ENCODE data around the gene AMZ1. TPM values are rescaled to one million over a fixed set of nuclear protein-coding genes. Genes with fewer than 3 reads are reported as not detected.

Gene AMZ1
- total RNA-seq, 1 donor from 2014 or later: 0.11 TPM

DNA sequence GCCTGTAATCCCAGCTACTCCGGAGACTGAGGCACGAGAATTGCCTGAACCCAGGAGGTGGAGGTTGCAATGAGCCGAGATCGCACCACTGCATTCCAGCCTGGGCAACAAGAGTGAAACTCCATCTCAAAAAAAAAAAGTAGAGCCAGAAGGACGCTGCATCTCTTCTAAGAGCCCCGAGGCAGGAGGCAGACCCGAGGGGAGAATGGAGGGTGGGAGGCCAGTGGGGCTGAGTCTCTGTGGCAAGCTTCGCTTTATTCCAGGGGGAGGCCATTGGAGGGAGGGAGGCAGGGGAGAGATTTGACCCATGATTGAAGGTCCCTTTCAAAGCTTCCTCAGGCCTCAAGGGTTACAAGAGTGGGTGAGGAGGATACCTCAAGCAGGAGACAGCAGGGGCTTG is 37.6 kb upstream of the AMZ1 start:
- DNase-seq (ENCODE audit: low read depth): no peak

DNA sequence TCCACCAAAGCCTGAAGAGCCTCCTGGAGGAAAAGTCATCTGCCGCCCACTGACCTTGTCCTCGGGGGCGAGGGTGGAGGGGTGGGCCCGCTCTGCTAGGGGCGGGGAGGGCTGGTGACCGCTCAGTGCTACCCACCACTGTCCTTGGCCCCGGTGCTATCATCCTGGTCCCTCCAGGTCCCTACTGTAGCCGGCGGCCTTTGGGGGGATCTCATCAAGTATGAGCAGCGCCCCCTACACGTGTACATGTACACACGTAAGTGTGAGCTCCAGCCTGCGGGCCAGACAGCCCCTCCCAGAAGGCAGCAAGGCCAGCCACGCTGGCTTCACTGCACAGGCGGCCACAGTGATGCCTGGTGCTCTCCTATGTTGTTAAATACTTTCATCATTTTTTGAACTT is 36.7 kb upstream of the AMZ1 start:
- DNase-seq (ENCODE audit: low read depth): no peak

DNA sequence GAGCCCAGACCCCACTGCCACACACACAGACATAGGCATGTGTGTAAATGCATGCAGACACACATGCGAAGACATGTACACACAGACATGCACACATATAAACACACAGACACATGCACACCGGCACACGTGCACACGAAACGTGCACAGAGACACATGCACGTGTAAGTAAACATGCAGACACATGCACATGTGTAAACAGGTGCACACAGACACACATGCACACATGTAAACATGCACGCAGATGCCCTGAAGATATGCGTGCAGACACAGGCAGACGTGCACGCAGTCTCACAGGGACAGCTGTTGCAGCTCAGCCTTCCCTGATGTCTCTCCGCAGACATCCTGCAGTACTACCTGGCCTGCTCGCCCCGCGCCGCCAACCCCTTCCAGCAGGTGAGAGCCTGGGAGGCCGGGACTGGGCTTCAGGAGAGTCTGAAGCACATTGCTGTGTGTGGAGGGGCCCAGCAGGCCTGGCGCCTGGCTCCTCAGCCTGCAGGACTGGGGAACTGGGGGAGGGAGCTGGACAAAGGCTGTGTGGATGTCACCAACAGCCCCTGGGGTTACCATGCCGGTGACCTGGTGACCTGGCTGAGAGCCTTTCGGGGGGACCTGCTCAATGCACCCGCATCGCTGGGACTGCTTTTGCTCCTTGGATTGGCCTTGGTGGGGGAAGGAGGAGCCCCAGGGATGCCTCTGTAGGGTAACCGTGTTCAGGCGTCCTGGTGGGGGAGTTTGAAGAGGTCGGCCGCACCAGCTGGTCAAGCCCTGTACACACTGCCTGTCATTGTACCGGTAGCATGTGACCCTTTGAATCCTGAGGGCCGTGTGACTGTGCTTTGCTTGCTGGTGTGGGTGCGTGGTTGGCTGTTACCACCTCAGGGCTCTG is 35.9 kb upstream of the AMZ1 start:
- peak; percentile 84 for DNase-seq (ENCODE audit: low read depth)

DNA sequence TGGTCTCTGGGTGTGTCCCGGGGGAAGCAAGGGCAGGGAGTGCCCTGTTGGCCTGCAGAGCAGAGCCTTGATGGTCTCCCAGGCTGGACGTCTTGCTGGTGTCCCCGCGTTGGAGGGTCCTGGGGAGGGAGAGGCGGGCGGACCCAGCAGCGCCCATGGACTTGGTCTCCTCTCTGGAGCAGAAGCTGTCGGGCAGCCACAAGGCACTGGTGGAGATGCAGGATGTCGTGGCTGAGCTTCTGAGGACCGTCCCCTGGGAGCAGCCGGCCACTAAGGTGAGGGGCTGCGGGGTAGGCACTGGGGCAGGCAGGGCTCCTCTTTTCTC is 35.3 kb upstream of the AMZ1 start:
- no peak for DNase-seq (ENCODE audit: low read depth)

DNA sequence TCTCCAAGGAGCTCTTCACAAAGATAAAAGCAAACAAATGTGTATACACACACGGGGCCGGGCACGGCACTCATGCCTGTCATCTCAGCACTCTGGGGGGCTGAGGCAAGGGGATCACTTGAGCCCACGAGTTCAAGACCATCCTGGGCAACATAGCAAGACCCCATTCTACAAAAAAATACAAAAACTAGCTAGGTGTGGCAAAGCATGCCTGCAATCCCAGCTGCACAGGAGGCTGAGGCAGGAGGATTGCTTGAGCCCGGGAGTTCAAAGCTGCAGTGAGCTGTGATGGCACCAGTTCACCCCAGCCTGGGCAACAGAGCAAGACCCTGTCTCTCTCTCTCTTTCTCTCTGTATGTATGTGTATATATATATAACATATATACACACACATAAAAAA is 33.9 kb upstream of the AMZ1 start:
- DNase-seq (ENCODE audit: low read depth): no peak

DNA sequence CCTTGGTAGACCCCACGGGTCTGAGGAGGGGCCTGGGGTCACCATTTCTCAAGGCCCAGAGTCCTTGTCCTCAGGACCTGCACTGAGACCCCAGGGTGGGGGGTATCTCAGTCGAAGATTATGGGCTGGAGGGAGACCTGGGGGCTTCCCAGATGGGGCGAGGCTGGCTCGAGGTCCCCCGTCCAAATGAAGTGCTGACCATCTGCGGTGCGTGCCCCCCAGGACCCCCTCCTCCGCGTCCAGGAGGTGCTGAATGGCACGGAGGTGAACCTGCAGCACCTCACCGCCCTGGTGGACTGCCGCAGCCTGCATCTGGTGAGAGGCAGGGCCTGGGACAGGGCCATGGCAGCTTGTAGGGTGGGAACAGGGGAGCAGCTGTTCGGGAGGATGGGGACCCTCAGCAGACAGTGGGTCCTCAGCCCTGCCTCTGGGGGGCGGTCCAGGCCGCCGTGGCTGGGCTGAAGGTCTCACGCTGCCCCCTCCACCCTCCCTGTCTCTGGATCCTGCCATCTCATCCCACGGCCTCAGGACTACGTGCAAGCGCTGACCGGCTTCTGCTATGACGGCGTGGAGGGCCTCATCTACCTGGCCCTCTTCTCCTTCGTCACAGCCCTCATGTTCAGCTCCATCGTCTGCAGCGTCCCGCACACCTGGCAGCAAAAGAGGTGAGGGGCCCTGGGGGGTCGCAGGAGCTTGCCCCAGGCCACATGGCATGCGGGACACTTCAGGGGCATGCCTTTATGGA is 32.0 kb upstream of the AMZ1 start:
- DNase-seq (ENCODE audit: low read depth): no peak

GRCh38 chr7:2657208-2657607 is 30.8 kb upstream of the AMZ1 start:
- no peak for DNase-seq (ENCODE audit: low read depth)

DNA sequence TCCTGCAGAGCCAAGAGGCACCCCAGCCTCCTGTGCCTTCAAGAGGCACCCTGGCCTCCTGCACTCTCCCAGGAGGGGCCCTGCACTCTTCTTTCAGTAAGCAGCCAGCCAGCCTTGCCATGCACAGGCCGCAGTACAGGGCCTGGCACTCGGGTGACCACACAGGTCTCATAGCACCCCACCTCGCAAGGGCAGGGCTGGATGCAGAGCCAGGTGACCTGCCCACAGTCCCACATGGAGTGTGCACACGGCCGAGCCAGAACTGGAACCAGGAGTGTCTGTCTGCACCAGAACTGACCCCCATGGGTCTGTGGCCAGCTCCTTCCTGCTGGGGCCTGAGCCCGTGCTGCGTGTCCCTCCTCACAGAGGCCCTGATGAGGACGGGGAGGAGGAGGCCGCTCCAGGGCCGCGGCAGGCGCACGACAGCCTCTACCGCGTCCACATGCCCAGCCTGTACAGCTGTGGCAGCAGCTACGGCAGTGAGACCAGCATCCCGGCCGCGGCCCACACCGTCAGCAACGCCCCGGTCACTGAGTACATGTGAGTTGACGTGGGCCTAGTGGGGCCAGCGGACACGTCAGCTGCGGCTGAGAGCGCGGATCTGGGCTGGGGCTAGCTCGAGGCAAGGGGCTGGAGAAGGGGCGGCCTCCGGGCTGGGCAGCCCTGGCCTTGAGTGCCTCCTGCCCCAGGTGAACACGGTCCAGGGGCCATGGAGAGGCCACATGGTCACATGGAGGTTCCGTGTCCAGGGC is 29.9 kb upstream of the AMZ1 start:
- DNase-seq (ENCODE audit: low read depth): no peak

DNA sequence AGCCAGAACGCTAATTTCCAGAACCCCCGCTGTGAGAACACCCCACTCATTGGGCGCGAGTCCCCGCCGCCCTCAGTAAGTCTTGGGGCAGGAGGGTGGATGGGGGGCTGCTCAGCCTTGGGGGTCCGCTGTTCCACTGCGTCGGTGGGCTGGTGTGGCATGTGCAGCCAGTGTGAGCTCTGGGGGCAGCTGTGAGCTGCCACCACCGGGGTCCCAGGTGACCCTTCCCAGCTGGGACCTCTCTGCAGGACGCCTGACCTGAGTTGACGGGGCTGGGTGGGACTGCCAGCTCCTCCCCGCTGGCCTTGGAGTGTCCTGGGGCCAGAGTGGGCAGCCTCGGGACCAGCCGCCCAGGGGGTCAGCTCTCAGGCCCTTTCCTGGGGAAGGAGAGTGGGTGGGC is 29.1 kb upstream of the AMZ1 start:
- DNase-seq (ENCODE audit: low read depth): no peak

- no peak for DNase-seq (ENCODE audit: low read depth)
Measured at GRCh38 chr7:2659556-2660358, 28.2 kb upstream of the AMZ1 start.

- DNase-seq (ENCODE audit: low read depth): no peak
Measured at GRCh38 chr7:2660359-2661095, 27.5 kb upstream of the AMZ1 start.

DNA sequence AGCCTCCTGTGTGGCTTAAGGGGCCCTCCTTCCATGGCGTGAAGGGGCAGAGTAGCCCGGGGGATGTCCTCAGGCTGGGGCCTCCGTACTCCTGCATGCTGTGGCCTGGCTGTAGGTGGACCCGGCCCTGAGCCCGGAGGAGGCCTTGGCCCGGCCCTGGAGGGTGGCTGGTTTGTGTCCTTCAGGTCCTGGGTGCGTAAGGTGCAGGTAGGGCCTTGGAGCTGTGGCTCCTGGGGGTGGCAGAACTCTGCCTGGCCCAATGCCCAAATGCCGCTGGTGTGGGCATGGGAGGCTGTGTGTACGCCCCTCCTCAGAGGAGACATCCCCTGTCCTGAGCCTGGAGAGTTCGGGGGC is 26.9 kb upstream of the AMZ1 start:
- DNase-seq (ENCODE audit: low read depth): no peak

DNA sequence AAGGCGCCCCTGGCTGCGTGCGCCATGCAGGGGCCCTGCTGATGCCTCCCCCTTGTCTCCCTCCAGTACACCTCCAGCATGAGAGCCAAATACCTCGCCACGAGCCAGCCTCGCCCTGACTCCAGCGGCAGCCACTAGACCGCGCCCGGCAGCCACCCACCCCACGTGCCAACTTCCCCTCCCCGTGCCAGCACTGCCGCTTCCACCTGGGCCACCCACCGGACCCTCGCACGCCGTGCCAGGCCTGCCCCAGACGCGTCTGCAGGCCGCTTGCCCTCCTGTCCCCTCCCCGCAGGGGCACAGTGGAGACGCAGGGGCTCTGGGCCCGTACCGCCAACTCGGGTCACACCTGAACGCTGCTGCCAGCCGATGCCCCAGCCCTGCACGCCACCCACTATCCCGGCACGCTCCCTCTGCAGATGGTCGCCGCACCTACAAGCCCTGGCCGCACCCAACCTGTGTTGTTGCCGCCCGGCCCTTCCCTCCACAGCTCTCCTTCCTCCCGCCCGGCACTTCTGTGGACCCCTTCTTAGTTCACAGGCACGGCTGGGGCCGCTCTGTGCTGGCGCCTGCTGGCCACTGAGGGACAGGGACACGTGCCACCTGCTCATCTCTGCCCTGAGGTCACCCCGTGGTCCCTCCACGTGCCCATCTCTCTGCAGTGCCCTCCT is 26.3 kb upstream of the AMZ1 start:
- DNase-seq (ENCODE audit: low read depth): no peak

DNA sequence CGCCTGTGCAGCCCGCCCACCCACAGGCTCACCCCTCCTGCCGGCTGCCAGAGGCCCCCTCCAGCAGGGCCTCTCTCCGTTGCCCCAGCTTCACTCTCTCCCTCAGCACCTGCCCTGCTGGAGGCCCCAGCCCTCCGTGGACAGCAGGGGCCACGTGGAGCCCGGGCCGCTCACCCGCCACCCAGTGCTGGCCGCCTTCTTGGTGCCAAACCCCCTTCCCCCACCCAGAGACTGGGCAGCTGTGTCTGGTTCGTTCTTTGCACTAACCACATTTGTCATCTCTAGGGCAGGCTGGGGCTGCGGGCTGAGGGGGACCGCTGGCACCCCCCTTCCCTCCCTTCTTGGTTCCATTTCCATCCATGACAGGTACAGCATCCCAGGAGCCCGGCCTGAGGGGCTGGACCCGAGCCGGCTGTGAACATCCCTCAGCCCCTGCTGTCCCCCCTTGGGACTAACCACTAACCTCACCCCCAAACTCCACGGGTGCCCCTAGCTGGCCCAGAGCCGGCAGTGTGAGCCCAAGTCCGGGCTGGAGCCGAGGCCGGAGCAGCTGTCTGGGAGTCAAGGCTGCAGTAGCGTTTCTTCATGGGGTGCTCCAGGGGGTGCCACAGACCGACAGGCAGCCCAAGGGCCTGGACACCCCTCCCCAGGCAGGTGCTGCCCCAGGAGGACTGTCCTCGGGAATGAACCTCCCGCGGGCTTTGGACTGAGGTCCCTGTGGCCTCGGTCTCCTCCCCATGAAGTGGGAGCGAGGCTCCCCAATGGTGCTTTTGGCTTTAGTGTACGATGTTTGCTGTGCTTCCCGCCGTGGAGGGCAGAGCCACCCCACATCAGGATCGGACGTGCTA is 25.5 kb upstream of the AMZ1 start:
- no peak for DNase-seq (ENCODE audit: low read depth)

- DNase-seq (ENCODE audit: low read depth): no peak
Measured at GRCh38 chr7:2663121-2663886, 24.7 kb upstream of the AMZ1 start.

GRCh38 chr7:2663960-2664359 is 24.0 kb upstream of the AMZ1 start:
- DNase-seq (ENCODE audit: low read depth): no peak

- DNase-seq (ENCODE audit: low read depth): no peak
Measured at GRCh38 chr7:2665359-2665791, 22.6 kb upstream of the AMZ1 start.

GRCh38 chr7:2666155-2666554 is 21.8 kb upstream of the AMZ1 start:
- no peak for DNase-seq (ENCODE audit: low read depth)
